Measurements from ENCODE around the gene IKZF2. TPM values are rescaled to one million over a fixed set of nuclear protein-coding genes. Genes with fewer than 3 reads are reported as not detected.
"Not testable (repeated sequence)": the region's sequence is repeated elsewhere in the genome, so short reads cannot be mapped to it uniquely, and the experiment has no call there.

The IKZF2 gene
- total RNA-seq, 1 experiment from 2014 or later = 14.2 TPM

DNA sequence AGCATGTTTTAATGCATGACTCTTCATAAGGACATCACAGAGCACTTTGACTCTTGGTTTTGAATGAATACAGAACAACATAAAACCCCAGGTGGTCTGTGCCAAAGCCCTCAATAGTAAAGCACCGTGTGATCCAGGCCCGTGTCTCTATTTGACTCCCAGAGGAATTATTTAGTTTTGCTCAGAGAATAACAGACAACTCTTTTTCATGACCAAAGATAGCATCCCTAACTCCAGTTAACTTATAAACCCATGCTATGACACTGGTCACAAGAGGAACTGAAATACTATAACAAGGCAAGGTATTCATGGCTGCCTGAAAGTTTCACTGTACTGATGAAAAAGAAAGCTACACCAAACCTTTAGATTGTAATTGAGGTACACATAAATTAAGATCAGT lies 128.4 kb downstream of the IKZF2 start:
- Histone ChIP-seq H3K36me3 (ENCODE audit: control insufficient read depth, insufficient read depth, low read length) (no peaks in the 10 kb centered on the region), H3K4me1 (no peaks in the 10 kb centered on the region), H3K9me3 (no peaks in the 10 kb centered on the region), H3K27me3 (replicated peaks; ENCODE audit: control insufficient read depth, insufficient read depth, low read length) (no peaks in the 10 kb centered on the region), H3K4me3 (ENCODE audit: low read depth, low read length) (no peak overlapping the region)
- ChIA-PET POLR2A (no interaction called here), CTCF (no interaction called here)
- Mint-ChIP-seq H3K27me3 (ENCODE audit: insufficient read depth, unreplicated experiment) (no peaks in the 10 kb centered on the region), H3K27ac (ENCODE audit: unreplicated experiment) (no peak overlapping the region), H3K36me3 (ENCODE audit: insufficient read depth, unreplicated experiment) (no peaks in the 10 kb centered on the region), H3K4me1 (ENCODE audit: low read depth, unreplicated experiment) (no peaks in the 10 kb centered on the region), H3K9me3 (ENCODE audit: unreplicated experiment) (no peaks in the 10 kb centered on the region), H3K4me3 (ENCODE audit: unreplicated experiment) (no peak overlapping the region)
- BruUV-seq (replicated peaks) = no TSS peak
- no peak for DNase-seq
- intact Hi-C loops (cut with micrococcal nuclease; ENCODE audit: unreplicated experiment) = no loop called here
- TF ChIP-seq, protein P1, sequence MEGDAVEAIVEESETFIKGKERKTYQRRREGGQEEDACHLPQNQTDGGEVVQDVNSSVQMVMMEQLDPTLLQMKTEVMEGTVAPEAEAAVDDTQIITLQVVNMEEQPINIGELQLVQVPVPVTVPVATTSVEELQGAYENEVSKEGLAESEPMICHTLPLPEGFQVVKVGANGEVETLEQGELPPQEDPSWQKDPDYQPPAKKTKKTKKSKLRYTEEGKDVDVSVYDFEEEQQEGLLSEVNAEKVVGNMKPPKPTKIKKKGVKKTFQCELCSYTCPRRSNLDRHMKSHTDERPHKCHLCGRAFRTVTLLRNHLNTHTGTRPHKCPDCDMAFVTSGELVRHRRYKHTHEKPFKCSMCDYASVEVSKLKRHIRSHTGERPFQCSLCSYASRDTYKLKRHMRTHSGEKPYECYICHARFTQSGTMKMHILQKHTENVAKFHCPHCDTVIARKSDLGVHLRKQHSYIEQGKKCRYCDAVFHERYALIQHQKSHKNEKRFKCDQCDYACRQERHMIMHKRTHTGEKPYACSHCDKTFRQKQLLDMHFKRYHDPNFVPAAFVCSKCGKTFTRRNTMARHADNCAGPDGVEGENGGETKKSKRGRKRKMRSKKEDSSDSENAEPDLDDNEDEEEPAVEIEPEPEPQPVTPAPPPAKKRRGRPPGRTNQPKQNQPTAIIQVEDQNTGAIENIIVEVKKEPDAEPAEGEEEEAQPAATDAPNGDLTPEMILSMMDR (IDR thresholded peaks at IDR 0.05; ENCODE audit: insufficient read depth in 1 of 2, low read depth in 1 of 2, low read length in 1 of 2, severe bottlenecking in 1 of 2, unreplicated experiment in 1 of 2) = no peak

DNA sequence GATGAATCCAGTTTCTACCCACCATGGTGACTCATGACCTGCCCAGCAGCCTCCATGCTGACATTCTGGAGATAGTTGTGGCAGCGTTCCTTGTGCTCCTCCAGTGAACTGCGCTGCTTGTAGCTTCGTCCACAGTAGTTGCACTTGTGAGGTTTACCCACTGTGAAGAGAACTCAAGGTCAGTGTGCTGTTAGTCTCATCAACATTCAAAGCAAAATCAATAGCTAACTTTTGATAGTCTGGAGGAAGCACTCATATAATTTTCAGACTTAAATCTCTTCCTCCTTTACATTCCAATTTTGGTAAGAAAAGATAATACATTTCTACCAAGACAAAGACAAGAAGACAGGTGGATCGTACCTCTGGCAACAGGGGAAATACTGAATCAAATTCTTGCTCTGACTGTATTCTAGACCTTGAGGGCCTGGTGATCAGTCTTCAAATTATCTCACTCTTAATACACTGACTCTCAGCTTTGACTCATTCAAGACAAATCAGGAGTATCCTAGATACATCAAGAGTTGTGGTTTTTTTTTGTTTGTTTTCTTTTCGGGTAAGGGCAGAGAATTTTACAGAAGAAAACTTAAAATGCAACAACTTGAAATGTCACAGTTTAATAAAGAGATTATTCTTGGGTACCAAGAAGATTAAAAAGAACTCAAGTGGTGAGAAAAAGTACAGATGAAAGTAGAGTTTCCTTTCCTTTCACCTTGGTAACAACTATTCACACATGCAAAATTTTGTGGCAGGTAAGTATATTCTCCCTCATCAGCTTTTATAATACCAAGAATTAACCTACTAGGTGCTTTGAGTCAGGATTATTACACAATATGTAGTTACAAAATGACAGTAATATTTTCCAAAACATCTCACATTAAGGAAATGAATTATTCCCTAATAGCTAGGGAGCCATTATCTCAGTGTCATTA lies 129.2 kb downstream of the IKZF2 start:
- intact Hi-C loops (cut with micrococcal nuclease; ENCODE audit: unreplicated experiment) = no loop called here
- ChIA-PET CTCF (no interaction called here), POLR2A (no interaction called here)
- TF ChIP-seq, protein P1 (IDR thresholded peaks at IDR 0.05; ENCODE audit: insufficient read depth in 1 of 2, low read depth in 1 of 2, low read length in 1 of 2, severe bottlenecking in 1 of 2, unreplicated experiment in 1 of 2) = no peak
- H3K4me1 ChIP-seq = no peaks in the 10 kb centered on the region
- DNase-seq = no peak
- H3K9me3 ChIP-seq = no peaks in the 10 kb centered on the region
- no peaks in the 10 kb centered on the region for H3K36me3 ChIP-seq (ENCODE audit: control insufficient read depth, insufficient read depth, low read length)
- no peak overlapping the region for H3K27ac Mint-ChIP-seq (ENCODE audit: unreplicated experiment)
- BruUV-seq (replicated peaks) = no TSS peak
- no peak overlapping the region for H3K4me3 Mint-ChIP-seq (ENCODE audit: unreplicated experiment)
- H3K4me3 ChIP-seq (ENCODE audit: low read depth, low read length) = no peak overlapping the region
- H3K27me3 Mint-ChIP-seq (ENCODE audit: insufficient read depth, unreplicated experiment) = no peaks in the 10 kb centered on the region
- no peaks in the 10 kb centered on the region for H3K9me3 Mint-ChIP-seq (ENCODE audit: unreplicated experiment)
- H3K27me3 ChIP-seq (replicated peaks; ENCODE audit: control insufficient read depth, insufficient read depth, low read length) = no peaks in the 10 kb centered on the region
- no peaks in the 10 kb centered on the region for H3K36me3 Mint-ChIP-seq (ENCODE audit: insufficient read depth, unreplicated experiment)
- no peaks in the 10 kb centered on the region for H3K4me1 Mint-ChIP-seq (ENCODE audit: low read depth, unreplicated experiment)

- H3K4me3 Mint-ChIP-seq (ENCODE audit: unreplicated experiment); H3K27me3 Mint-ChIP-seq (ENCODE audit: insufficient read depth, unreplicated experiment); POLR2A ChIA-PET; H3K36me3 ChIP-seq (ENCODE audit: control insufficient read depth, insufficient read depth, low read length); CTCF ChIA-PET; H3K4me1 ChIP-seq; H3K27me3 ChIP-seq (replicated peaks; ENCODE audit: control insufficient read depth, insufficient read depth, low read length); H3K4me1 Mint-ChIP-seq (ENCODE audit: low read depth, unreplicated experiment); H3K9me3 Mint-ChIP-seq (ENCODE audit: unreplicated experiment); intact Hi-C loops (cut with micrococcal nuclease; ENCODE audit: unreplicated experiment); H3K27ac Mint-ChIP-seq (ENCODE audit: unreplicated experiment); DNase-seq; H3K36me3 Mint-ChIP-seq (ENCODE audit: insufficient read depth, unreplicated experiment); H3K9me3 ChIP-seq; H3K4me3 ChIP-seq (ENCODE audit: low read depth, low read length); BruUV-seq (replicated peaks): not testable (repeated sequence)
Measured at GRCh38 chr2:213020913-213021312, 130.5 kb downstream of the IKZF2 start.

Data from Caco-2 (cell line).